SIG-M5 (cell line): ENCODE data around the gene CSK.

Source experiments
- DNase-seq: peaks from one replicate; lab custom pipeline; 2025; lab: John Stamatoyannopoulos, UW

CSK gene

GRCh38 chr15:74801311-74801997, 19.6 kb downstream of the CSK start:
- DNase-seq, result no peak

- DNase-seq, result no peak
These were observed 20.4 kb downstream of the CSK start for GRCh38 chr15:74802290-74802689.

GRCh38 chr15:74802862-74803447, 21.1 kb downstream of the CSK start:
- no peak for DNase-seq

- no peak for DNase-seq
These were observed 23.1 kb downstream of the CSK start for GRCh38 chr15:74804935-74805334.

- no peak for DNase-seq
These were observed 25.4 kb downstream of the CSK start for GRCh38 chr15:74807282-74807681.

- no peak for DNase-seq
These were observed 26.4 kb downstream of the CSK start for GRCh38 chr15:74808078-74808839.

- no peak for DNase-seq
These were observed 27.0 kb downstream of the CSK start for GRCh38 chr15:74808840-74809229.

GRCh38 chr15:74809242-74809641, 27.4 kb downstream of the CSK start:
- no peak for DNase-seq

- no peak for DNase-seq
These were observed 28.1 kb downstream of the CSK start for GRCh38 chr15:74809956-74810355.

GRCh38 chr15:74812533-74812932, 30.7 kb downstream of the CSK start, which contains the start of gene LMAN1L:
Gene LMAN1L, plus strand, starts transcription at chr15:74812835. Its CDS starts 20 bp downstream, at chr15:74812855.
- DNase-seq, result no peak

- no peak for DNase-seq
These were observed 33.4 kb downstream of the CSK start for GRCh38 chr15:74815121-74815934.

GRCh38 chr15:74815961-74816360, 34.1 kb downstream of the CSK start:
- DNase-seq, result no peak

GRCh38 chr15:74816624-74817369, 34.9 kb downstream of the CSK start:
- DNase-seq, result no peak

GRCh38 chr15:74817370-74817737, 35.5 kb downstream of the CSK start:
- DNase-seq, result no peak

- DNase-seq, result no peak
These were observed 38.2 kb downstream of the CSK start for GRCh38 chr15:74820056-74820455.

- no peak for DNase-seq
These were observed 39.4 kb downstream of the CSK start for GRCh38 chr15:74821091-74821789.

GRCh38 chr15:74821790-74822158, 39.9 kb downstream of the CSK start:
- no peak for DNase-seq

GRCh38 chr15:74822233-74822632, 40.4 kb downstream of the CSK start:
- no peak for DNase-seq

- DNase-seq, result no peak
These were observed 41.4 kb downstream of the CSK start for GRCh38 chr15:74823324-74823723.

GRCh38 chr15:74824976-74825375, 43.1 kb downstream of the CSK start:
- no peak for DNase-seq

GRCh38 chr15:74825866-74826265, 44.0 kb downstream of the CSK start:
- no peak for DNase-seq
